GM13977 (cell line): ENCODE data around the gene TM9SF2.
"Not testable (repeated sequence)": the region's sequence is repeated elsewhere in the genome, so short reads cannot be mapped to it uniquely, and the experiment has no call there.

ENCODE experiments used
- DNase-seq: peaks from one replicate; pipeline ENCODE4 v3.0.0; 2012; ENCODE audit warnings: low spot score
- CTCF ChIP-seq: IDR thresholded peaks from 2 replicates; pipeline ENCODE4 v1.5.1; 2012; ENCODE audit warnings: mild to moderate bottlenecking, control low read depth; ENCODE audit not compliant: insufficient read depth; ENCODE audit errors: extremely low read depth, missing control alignments
- in situ Hi-C: fragments of 300-500 bp; cut with MboI; formaldehyde crosslinking; loops from one replicate; pipeline ENCODE4 v1.12.0; 2022; ENCODE audit warnings: low sequenced_read_pairs, low pct_unique_long_range_greater_than_20kb, mixed read lengths, inconsistent platforms; ENCODE audit not compliant: unreplicated experiment

The TM9SF2 gene

GRCh38 chr13:99476648-99477047 lies 24.6 kb upstream of the TM9SF2 start:
- in situ Hi-C loops: no loop called here
- no peak for TF ChIP-seq CTCF
- no peak for DNase-seq

- in situ Hi-C loops: no loop called here
- TF ChIP-seq CTCF: no peak
- DNase-seq: no peak
Measured at GRCh38 chr13:99477493-99477892, 23.8 kb upstream of the TM9SF2 start.

GRCh38 chr13:99481366-99481765 lies 19.9 kb upstream of the TM9SF2 start:
- TF ChIP-seq CTCF: no peak
- in situ Hi-C loops: no loop called here
- DNase-seq: no peak

DNA sequence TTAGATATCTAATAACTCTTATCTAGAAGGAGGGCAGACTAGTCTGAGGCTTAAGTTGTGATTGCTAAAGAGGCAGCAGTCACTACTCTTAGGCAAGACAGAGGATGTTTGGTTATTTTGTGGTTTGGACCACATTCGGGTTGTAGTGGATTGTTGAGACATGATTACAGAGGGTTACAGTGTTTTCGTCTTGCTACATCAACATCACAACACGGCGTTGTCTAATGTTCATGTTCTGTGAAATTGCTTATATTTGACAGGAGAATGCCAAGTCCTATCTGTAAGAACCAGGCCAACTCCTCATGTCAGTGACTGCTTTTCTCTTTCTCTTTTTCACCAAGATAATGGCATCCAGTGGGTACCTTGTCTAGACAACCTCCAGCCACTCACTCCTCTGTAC lies 16.8 kb upstream of the TM9SF2 start:
- in situ Hi-C loops: no loop called here
- no peak for TF ChIP-seq CTCF
- DNase-seq: no peak

DNA sequence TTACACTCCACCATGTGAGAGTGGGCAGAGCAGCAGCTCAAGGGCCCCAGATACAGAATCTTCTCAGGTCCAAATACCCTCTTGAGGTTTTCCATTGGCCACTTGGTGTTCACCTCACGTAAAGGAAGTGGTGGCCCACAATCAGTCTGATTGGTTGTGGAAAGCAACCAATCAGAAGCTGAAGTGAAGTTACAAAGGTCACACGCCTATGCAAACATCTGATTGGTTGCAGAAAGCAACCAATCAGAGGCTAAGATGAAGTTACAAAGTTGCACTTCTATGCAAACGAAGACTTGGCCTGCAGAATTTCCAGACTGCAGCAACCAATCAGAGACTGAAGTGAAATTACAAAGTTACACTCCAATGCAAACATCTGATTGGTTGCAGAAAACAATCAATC lies 14.3 kb upstream of the TM9SF2 start:
- no peak for DNase-seq
- in situ Hi-C loops: no loop called here
- no peak for TF ChIP-seq CTCF

DNA sequence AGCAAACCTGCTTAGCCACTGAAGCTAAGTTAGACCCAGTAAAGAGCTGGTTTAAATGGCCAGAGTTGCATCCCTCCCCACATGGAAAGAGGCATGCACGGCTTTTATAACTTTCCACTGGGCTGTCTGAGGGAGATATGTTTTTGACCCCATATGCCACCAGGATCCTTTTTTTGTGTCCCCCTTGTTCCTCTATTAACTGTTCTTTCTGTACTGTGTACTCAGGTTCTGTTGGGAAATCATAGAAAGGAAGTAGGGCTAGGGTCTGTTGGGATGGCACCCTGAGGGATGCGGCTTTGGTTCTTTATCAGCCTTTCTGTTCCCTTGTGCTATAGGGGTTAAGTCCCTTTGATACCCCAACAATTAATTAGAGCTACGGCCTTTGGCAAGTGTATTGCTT lies 12.2 kb upstream of the TM9SF2 start:
- in situ Hi-C loops: no loop called here
- DNase-seq: no peak
- TF ChIP-seq CTCF: no peak

GRCh38 chr13:99491750-99492149 lies 9.5 kb upstream of the TM9SF2 start:
- DNase-seq, in situ Hi-C loops: not testable (repeated sequence)
